GM23338 (cell line): ENCODE results near the gene ABCC10. TPM values are rescaled to one million over a fixed set of nuclear protein-coding genes. Genes with fewer than 3 reads are reported as not detected.
A peak's percentile ranks its signal among the peaks of the same experiment; 100 is the strongest.

Source experiments
- ATAC-seq: fragments of 200-7000 bp; cut with Tn5 transposase; 3 replicates; pipeline ENCODE4 v1.9.1; 2020
- DNase-seq: peaks from one replicate; pipeline ENCODE4 v3.0.0-alpha.2; 2015; ENCODE audit warnings: low spot score
- H2AFZ ChIP-seq: fragments of 200-600 bp; sonication (generic); 2 replicates; pipeline ENCODE4 v1.8.0; 2016; ENCODE audit warnings: antibody characterized with exemption, mild to moderate bottlenecking, moderate library complexity
- H3F3A ChIP-seq: fragments of 200-600 bp; sonication (generic); replicated peaks from 2 replicates; pipeline ENCODE4 v1.8.0; 2017; ENCODE audit warnings: antibody characterized with exemption, mixed run types, low read depth
- H3K27ac ChIP-seq: fragments of 200-600 bp; sonication (generic); 2 replicates; pipeline ENCODE4 v1.6.1; 2016; ENCODE audit warnings: low read depth
- H3K27me3 ChIP-seq: fragments of 200-600 bp; sonication (generic); 2 replicates; pipeline ENCODE4 v1.8.0; 2016; ENCODE audit warnings: mild to moderate bottlenecking, mixed run types, moderate library complexity; ENCODE audit not compliant: insufficient read depth
- H3K36me3 ChIP-seq: fragments of 200-600 bp; sonication (generic); 2 replicates; pipeline ENCODE4 v1.8.0; 2016; ENCODE audit warnings: mild to moderate bottlenecking; ENCODE audit not compliant: insufficient read depth
- H3K4me1 ChIP-seq: fragments of 200-600 bp; sonication (generic); 2 replicates; pipeline ENCODE4 v1.8.0; 2016; ENCODE audit warnings: mild to moderate bottlenecking, moderate library complexity; ENCODE audit not compliant: insufficient read depth
- H3K4me2 ChIP-seq: fragments of 200-600 bp; sonication (generic); 2 replicates; pipeline ENCODE4 v1.7.1; 2017; ENCODE audit warnings: mixed run types
- H3K4me3 ChIP-seq: fragments of 200-600 bp; sonication (generic); 2 replicates; pipeline ENCODE4 v1.6.1; 2016; ENCODE audit warnings: mixed run types
- H3K79me2 ChIP-seq: fragments of 200-600 bp; sonication (generic); replicated peaks from 2 replicates; pipeline ENCODE4 v1.8.0; 2017; ENCODE audit warnings: mild to moderate bottlenecking; ENCODE audit not compliant: insufficient read depth
- H3K9me2 ChIP-seq: fragments of 200-600 bp; sonication (generic); 2 replicates; pipeline ENCODE4 v1.8.0; 2017; ENCODE audit not compliant: insufficient read depth
- H4K20me1 ChIP-seq: fragments of 200-600 bp; sonication (generic); replicated peaks from 2 replicates; pipeline ENCODE4 v1.8.0; 2017; ENCODE audit warnings: mild to moderate bottlenecking; ENCODE audit not compliant: insufficient read depth
- H3K27ac Mint-ChIP-seq: 2 replicates; pipeline ENCODE4 v1.8.0; 2020; ENCODE audit warnings: inconsistent platforms, mild to moderate bottlenecking, moderate library complexity, mixed read lengths
- H3K27me3 Mint-ChIP-seq: 3 replicates; pipeline ENCODE4 v1.8.0; 2022; ENCODE audit warnings: low read depth, mild to moderate bottlenecking, moderate library complexity, mixed read lengths, inconsistent platforms; ENCODE audit not compliant: insufficient read depth, poor library complexity
- H3K36me3 Mint-ChIP-seq: 3 replicates; pipeline ENCODE4 v1.8.0; 2021; ENCODE audit warnings: low read depth, mild to moderate bottlenecking, inconsistent platforms, moderate library complexity, mixed read lengths
- H3K4me1 Mint-ChIP-seq: 3 replicates; pipeline ENCODE4 v1.8.0; 2020; ENCODE audit warnings: mild to moderate bottlenecking, inconsistent platforms, mixed read lengths
- H3K4me3 Mint-ChIP-seq: 3 replicates; pipeline ENCODE4 v1.8.0; 2021; ENCODE audit warnings: moderate library complexity, mild to moderate bottlenecking, inconsistent platforms, mixed read lengths
- H3K9me3 Mint-ChIP-seq: 3 replicates; pipeline ENCODE4 v1.8.0; 2020; ENCODE audit warnings: moderate library complexity, mild to moderate bottlenecking, inconsistent platforms, mixed read lengths
- CREB1 ChIP-seq: fragments of 250-450 bp; sonication (Bioruptor Pico); IDR thresholded peaks from 2 replicates; pipeline ENCODE4 v1.5.0; 2020; ENCODE audit warnings: low read depth, mild to moderate bottlenecking, moderate library complexity
- EZH2 ChIP-seq: fragments of 200-600 bp; sonication (generic); IDR thresholded peaks from one replicate; pipeline ENCODE4 v1.8.0; 2017; ENCODE audit warnings: antibody characterized with exemption, mild to moderate bottlenecking, low read depth; ENCODE audit not compliant: unreplicated experiment
- EZH2phosphoT487 ChIP-seq: fragments of 200-600 bp; sonication (generic); IDR thresholded peaks from one replicate; pipeline ENCODE4 v1.8.1; 2018; ENCODE audit warnings: antibody characterized with exemption; ENCODE audit not compliant: unreplicated experiment
- JUNB ChIP-seq: IDR thresholded peaks from one replicate; pipeline ENCODE4 v1.6.1; 2016; ENCODE audit warnings: antibody characterized with exemption; ENCODE audit not compliant: unreplicated experiment
- NANOG ChIP-seq: IDR thresholded peaks from 2 replicates; pipeline ENCODE4 v1.6.1; 2016; ENCODE audit warnings: antibody characterized with exemption, borderline replicate concordance
- STAT1 ChIP-seq: IDR thresholded peaks from one replicate; pipeline ENCODE4 v1.6.1; 2016; ENCODE audit warnings: antibody characterized with exemption; ENCODE audit not compliant: unreplicated experiment
- ZNF114 ChIP-seq: fragments of 250-450 bp; sonication (Bioruptor Pico); IDR thresholded peaks from 2 replicates; pipeline ENCODE4 v1.5.0; 2020; ENCODE audit warnings: mild to moderate bottlenecking, moderate library complexity
- ZNF331 ChIP-seq: fragments of 250-450 bp; sonication (Bioruptor Pico); IDR thresholded peaks from 2 replicates; pipeline ENCODE4 v1.5.0; 2020; ENCODE audit warnings: low read depth, mild to moderate bottlenecking, moderate library complexity
- polyA plus RNA-seq: library from polyadenylated mRNA; unstranded; fragments of >200 nt; fragmentation: Nextera tagmentation; extraction: Ambion mirVana; gene quantifications from 2 replicates; pipeline ENCODE4 v1.2.1, GENCODE V29; 2016
- total RNA-seq: library from RNA; depleted of rRNA; stranded (reverse); fragments of >200 nt; shearing (Covaris generic); gene quantifications from 2 replicates; pipeline ENCODE4 v1.2.3, GENCODE V29; 2014
- TF ChIP-seq, protein P1 (sequence below): fragments of 250-450 bp; sonication (Bioruptor Pico); IDR thresholded peaks from 2 replicates; pipeline ENCODE4 v1.5.0; 2020; ENCODE audit warnings: mild to moderate bottlenecking, moderate library complexity
- TF ChIP-seq, protein P2 (sequence below): IDR thresholded peaks from 2 replicates; pipeline ENCODE4 v1.6.1; 2016; ENCODE audit warnings: antibody characterized with exemption
- TF ChIP-seq, protein P3 (sequence below): IDR thresholded peaks from one replicate; pipeline ENCODE4 v1.6.1; 2018; ENCODE audit warnings: antibody characterized with exemption; ENCODE audit not compliant: unreplicated experiment
- TF ChIP-seq, protein P4 (sequence below), 2 experiments: fragments of 200-600 bp in 1 of 2; sonication (generic) in 1 of 2; conservative IDR thresholded peaks; 2 replicates each; pipeline versions ENCODE4 v1.5.1 to v1.6.1; 2016 to 2017; ENCODE audit warnings: antibody characterized with exemption in 2 of 2, low read depth in 2 of 2, mild to moderate bottlenecking in 2 of 2, moderate library complexity in 1 of 2

Gene ABCC10
- total and polyA plus RNA-seq, 2 experiments from 2014 or later: 16.9 to 17.5 TPM

DNA sequence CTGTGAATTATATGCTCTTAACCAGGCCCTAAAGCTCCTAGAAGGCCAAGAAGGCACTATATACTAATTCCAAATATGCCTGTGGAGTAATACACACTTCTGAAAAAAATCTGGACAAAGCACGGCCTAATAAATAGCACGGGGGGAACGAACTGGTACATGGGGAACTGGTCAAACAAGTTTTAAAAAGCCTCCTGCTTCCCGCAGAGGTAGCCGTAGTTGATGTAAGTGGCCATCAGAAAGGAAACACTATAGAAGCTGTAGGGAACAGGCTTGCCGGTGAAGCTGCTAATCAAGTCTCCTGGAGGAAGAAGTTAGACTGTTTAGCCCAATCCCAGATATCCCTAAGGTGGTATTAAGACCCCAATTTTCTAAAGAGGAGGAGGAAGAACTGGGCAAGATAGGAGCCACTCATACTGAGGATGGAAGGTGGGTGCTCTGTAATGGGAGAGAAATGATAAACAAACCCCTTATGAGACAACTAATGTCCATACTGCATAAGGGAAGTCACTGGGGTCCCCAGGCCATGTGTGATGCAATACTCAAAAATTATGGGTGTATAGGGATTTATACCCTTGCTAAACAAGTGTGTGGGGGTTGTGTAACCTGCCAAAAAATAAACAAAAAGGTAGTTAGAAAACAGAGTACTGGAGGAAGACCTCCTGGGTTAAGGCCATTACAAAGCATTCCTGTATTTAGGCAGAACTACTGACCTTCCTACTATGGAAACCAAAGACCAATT lies 30.8 kb upstream of the ABCC10 start:
- TF ChIP-seq, protein P1, sequence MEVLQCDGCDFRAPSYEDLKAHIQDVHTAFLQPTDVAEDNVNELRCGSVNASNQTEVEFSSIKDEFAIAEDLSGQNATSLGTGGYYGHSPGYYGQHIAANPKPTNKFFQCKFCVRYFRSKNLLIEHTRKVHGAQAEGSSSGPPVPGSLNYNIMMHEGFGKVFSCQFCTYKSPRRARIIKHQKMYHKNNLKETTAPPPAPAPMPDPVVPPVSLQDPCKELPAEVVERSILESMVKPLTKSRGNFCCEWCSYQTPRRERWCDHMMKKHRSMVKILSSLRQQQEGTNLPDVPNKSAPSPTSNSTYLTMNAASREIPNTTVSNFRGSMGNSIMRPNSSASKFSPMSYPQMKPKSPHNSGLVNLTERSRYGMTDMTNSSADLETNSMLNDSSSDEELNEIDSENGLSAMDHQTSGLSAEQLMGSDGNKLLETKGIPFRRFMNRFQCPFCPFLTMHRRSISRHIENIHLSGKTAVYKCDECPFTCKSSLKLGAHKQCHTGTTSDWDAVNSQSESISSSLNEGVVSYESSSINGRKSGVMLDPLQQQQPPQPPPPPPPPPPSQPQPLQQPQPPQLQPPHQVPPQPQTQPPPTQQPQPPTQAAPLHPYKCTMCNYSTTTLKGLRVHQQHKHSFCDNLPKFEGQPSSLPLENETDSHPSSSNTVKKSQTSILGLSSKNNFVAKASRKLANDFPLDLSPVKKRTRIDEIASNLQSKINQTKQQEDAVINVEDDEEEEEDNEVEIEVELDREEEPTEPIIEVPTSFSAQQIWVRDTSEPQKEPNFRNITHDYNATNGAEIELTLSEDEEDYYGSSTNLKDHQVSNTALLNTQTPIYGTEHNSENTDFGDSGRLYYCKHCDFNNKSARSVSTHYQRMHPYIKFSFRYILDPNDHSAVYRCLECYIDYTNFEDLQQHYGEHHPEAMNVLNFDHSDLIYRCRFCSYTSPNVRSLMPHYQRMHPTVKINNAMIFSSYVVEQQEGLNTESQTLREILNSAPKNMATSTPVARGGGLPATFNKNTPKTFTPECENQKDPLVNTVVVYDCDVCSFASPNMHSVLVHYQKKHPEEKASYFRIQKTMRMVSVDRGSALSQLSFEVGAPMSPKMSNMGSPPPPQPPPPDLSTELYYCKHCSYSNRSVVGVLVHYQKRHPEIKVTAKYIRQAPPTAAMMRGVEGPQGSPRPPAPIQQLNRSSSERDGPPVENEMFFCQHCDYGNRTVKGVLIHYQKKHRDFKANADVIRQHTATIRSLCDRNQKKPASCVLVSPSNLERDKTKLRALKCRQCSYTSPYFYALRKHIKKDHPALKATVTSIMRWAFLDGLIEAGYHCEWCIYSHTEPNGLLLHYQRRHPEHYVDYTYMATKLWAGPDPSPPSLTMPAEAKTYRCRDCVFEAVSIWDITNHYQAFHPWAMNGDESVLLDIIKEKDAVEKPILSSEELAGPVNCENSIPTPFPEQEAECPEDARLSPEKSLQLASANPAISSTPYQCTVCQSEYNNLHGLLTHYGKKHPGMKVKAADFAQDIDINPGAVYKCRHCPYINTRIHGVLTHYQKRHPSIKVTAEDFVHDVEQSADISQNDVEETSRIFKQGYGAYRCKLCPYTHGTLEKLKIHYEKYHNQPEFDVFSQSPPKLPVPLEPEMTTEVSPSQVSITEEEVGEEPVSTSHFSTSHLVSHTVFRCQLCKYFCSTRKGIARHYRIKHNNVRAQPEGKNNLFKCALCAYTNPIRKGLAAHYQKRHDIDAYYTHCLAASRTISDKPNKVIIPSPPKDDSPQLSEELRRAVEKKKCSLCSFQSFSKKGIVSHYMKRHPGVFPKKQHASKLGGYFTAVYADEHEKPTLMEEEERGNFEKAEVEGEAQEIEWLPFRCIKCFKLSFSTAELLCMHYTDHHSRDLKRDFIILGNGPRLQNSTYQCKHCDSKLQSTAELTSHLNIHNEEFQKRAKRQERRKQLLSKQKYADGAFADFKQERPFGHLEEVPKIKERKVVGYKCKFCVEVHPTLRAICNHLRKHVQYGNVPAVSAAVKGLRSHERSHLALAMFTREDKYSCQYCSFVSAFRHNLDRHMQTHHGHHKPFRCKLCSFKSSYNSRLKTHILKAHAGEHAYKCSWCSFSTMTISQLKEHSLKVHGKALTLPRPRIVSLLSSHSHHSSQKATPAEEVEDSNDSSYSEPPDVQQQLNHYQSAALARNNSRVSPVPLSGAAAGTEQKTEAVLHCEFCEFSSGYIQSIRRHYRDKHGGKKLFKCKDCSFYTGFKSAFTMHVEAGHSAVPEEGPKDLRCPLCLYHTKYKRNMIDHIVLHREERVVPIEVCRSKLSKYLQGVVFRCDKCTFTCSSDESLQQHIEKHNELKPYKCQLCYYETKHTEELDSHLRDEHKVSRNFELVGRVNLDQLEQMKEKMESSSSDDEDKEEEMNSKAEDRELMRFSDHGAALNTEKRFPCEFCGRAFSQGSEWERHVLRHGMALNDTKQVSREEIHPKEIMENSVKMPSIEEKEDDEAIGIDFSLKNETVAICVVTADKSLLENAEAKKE (CRISPR knock-in tag): no peak
- TF ChIP-seq CREB1 (CRISPR knock-in tag) (no peak), EZH2 (no peak), JUNB (no peak), ZNF331 (no peak), EZH2phosphoT487 (no peak), NANOG (no peak), ZNF114 (no peak), STAT1 (no peak)
- TF ChIP-seq, protein P2, sequence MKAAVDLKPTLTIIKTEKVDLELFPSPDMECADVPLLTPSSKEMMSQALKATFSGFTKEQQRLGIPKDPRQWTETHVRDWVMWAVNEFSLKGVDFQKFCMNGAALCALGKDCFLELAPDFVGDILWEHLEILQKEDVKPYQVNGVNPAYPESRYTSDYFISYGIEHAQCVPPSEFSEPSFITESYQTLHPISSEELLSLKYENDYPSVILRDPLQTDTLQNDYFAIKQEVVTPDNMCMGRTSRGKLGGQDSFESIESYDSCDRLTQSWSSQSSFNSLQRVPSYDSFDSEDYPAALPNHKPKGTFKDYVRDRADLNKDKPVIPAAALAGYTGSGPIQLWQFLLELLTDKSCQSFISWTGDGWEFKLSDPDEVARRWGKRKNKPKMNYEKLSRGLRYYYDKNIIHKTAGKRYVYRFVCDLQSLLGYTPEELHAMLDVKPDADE: no peak
- TF ChIP-seq, protein P3, sequence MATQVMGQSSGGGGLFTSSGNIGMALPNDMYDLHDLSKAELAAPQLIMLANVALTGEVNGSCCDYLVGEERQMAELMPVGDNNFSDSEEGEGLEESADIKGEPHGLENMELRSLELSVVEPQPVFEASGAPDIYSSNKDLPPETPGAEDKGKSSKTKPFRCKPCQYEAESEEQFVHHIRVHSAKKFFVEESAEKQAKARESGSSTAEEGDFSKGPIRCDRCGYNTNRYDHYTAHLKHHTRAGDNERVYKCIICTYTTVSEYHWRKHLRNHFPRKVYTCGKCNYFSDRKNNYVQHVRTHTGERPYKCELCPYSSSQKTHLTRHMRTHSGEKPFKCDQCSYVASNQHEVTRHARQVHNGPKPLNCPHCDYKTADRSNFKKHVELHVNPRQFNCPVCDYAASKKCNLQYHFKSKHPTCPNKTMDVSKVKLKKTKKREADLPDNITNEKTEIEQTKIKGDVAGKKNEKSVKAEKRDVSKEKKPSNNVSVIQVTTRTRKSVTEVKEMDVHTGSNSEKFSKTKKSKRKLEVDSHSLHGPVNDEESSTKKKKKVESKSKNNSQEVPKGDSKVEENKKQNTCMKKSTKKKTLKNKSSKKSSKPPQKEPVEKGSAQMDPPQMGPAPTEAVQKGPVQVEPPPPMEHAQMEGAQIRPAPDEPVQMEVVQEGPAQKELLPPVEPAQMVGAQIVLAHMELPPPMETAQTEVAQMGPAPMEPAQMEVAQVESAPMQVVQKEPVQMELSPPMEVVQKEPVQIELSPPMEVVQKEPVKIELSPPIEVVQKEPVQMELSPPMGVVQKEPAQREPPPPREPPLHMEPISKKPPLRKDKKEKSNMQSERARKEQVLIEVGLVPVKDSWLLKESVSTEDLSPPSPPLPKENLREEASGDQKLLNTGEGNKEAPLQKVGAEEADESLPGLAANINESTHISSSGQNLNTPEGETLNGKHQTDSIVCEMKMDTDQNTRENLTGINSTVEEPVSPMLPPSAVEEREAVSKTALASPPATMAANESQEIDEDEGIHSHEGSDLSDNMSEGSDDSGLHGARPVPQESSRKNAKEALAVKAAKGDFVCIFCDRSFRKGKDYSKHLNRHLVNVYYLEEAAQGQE: no peak
- TF ChIP-seq, protein P4, sequence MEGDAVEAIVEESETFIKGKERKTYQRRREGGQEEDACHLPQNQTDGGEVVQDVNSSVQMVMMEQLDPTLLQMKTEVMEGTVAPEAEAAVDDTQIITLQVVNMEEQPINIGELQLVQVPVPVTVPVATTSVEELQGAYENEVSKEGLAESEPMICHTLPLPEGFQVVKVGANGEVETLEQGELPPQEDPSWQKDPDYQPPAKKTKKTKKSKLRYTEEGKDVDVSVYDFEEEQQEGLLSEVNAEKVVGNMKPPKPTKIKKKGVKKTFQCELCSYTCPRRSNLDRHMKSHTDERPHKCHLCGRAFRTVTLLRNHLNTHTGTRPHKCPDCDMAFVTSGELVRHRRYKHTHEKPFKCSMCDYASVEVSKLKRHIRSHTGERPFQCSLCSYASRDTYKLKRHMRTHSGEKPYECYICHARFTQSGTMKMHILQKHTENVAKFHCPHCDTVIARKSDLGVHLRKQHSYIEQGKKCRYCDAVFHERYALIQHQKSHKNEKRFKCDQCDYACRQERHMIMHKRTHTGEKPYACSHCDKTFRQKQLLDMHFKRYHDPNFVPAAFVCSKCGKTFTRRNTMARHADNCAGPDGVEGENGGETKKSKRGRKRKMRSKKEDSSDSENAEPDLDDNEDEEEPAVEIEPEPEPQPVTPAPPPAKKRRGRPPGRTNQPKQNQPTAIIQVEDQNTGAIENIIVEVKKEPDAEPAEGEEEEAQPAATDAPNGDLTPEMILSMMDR (conservative IDR thresholded peaks at IDR 0.05; ENCODE audit: low read depth in 2 of 2): no peak
- H3F3A ChIP-seq: no peaks in the 10 kb centered on the region
- Mint-ChIP-seq H3K36me3 (no peaks in the 10 kb centered on the region; the same call in 2 of the 3 replicates), H3K9me3 (no peaks in the 10 kb centered on the region), H3K4me1 (peaks cover 32% of the 10 kb centered on the region), H3K4me3 (no peak overlapping the region), H3K27me3 (peaks cover 18% of the 10 kb centered on the region), H3K27ac (peak overlapping the region; percentile 65)
- no peak overlapping the region for H3K27ac ChIP-seq
- no peaks in the 10 kb centered on the region for H3K9me2 ChIP-seq
- H3K79me2 ChIP-seq: no peaks in the 10 kb centered on the region
- no peaks in the 10 kb centered on the region for H3K27me3 ChIP-seq
- ATAC-seq (peak; percentile 64), DNase-seq (peak; percentile 29)
- H3K4me1 ChIP-seq: 0 out of 2 replicates have a peak, but pooled peaks cover 4% of the 10 kb centered on the region
- no peaks in the 10 kb centered on the region for H3K36me3 ChIP-seq
- no peak overlapping the region for H3K4me3 ChIP-seq
- H2AFZ ChIP-seq: no peak overlapping the region; the same call in none of the 2 replicates
- H3K4me2 ChIP-seq: no peak overlapping the region
- H4K20me1 ChIP-seq: no peaks in the 10 kb centered on the region
